GM12878 (cell line): Measurements from ENCODE around the gene CACNG4. TPM values are rescaled to one million over a fixed set of nuclear protein-coding genes. Genes with fewer than 3 reads are reported as not detected.

Experiments
- ATAC-seq: fragments of 200-7000 bp; cut with Tn5 transposase; 3 replicates; pipeline ENCODE4 v1.9.1; 2020; ENCODE audit warnings: mild to moderate bottlenecking, moderate library complexity
- BruUV-seq: library from RNA; stranded (reverse); fragments of 400-500 nt; replicated peaks from 2 replicates; lab custom pipeline; 2021; lab: Mats Ljungman, UMichigan
- CTCF ChIA-PET: fragments of 300-600 bp; sonication (Branson Sonifier 250); formaldehyde crosslinking; extraction: SDS; loops from one replicate; lab custom pipeline; 2021; ENCODE audit warnings: inconsistent platforms; lab: Yijun Ruan, JAX
- POLR2A ChIA-PET: fragments of 350-600 bp; formaldehyde crosslinking; extraction: SDS; loops from one replicate; lab custom pipeline; 2021; ENCODE audit warnings: inconsistent platforms; lab: Charles Lee
- RAD21 ChIA-PET: fragments of 300-600 bp; sonication (Branson Sonifier 250); formaldehyde crosslinking; loops from one replicate; lab custom pipeline; 2023; ENCODE audit warnings: antibody characterized with exemption; ENCODE audit not compliant: unreplicated experiment; lab: Charles Lee
- SMC1A ChIA-PET: fragments of 300-600 bp; sonication (Branson Sonifier 250); formaldehyde crosslinking; loops from one replicate; lab custom pipeline; 2023; ENCODE audit not compliant: unreplicated experiment, uncharacterized antibody; lab: Charles Lee
- DNase-seq: peaks from one replicate; pipeline ENCODE4 v3.0.0-alpha.2; 2011; ENCODE audit warnings: low read depth, low spot score
- FAIRE-seq: peaks from 3 replicates; lab custom pipeline; 2011; peaks lifted over from hg19 to GRCh38; lab: Jason Lieb, UNC
- H2AFZ ChIP-seq: 2 replicates; pipeline ENCODE4 v1.6.0; 2011; ENCODE audit warnings: low read depth, low read length, control low read depth; ENCODE audit not compliant: control insufficient read depth
- H3K27ac ChIP-seq: 2 replicates; pipeline ENCODE4 v1.5.1; 2011; ENCODE audit warnings: control low read depth; ENCODE audit not compliant: control insufficient read depth, insufficient read depth
- H3K27me3 ChIP-seq, 2 experiments: replicated peaks in 1 of 2; 2 replicates each; pipeline versions ENCODE4 v1.6.0 to v1.6.1; 2011; ENCODE audit warnings: low read length in 1 of 2; ENCODE audit not compliant: control insufficient read depth in 2 of 2, insufficient read depth in 2 of 2
- H3K36me3 ChIP-seq, 2 experiments: 2 replicates each; pipeline ENCODE4 v1.5.1; 2011; ENCODE audit warnings: low read length in 1 of 2; ENCODE audit not compliant: control insufficient read depth in 2 of 2, insufficient read depth in 2 of 2
- H3K4me1 ChIP-seq: 2 replicates; pipeline ENCODE4 v1.6.1; 2011; ENCODE audit warnings: mild to moderate bottlenecking, low read length, moderate library complexity, mixed read lengths; ENCODE audit not compliant: control insufficient read depth, insufficient read depth
- H3K4me2 ChIP-seq: 2 replicates; pipeline ENCODE4 v1.6.0; 2011; ENCODE audit warnings: control low read depth; ENCODE audit not compliant: control insufficient read depth, insufficient read depth
- H3K4me3 ChIP-seq: fragments of 200-600 bp; sonication (generic); 2 replicates; pipeline ENCODE4 v1.5.1; 2016
- H3K79me2 ChIP-seq: 2 replicates; pipeline ENCODE4 v1.6.0; 2011; ENCODE audit warnings: low read length; ENCODE audit not compliant: control insufficient read depth, insufficient read depth
- H3K9ac ChIP-seq: 2 replicates; pipeline ENCODE4 v1.8.0; 2011; ENCODE audit warnings: low read length, control low read depth, mixed read lengths; ENCODE audit not compliant: control insufficient read depth, insufficient read depth
- H3K9me3 ChIP-seq: replicated peaks from 3 replicates; pipeline ENCODE4 v1.5.1; 2011; ENCODE audit warnings: mild to moderate bottlenecking, low read length; ENCODE audit not compliant: control insufficient read depth, insufficient read depth
- H4K20me1 ChIP-seq: 2 replicates; pipeline ENCODE4 v1.6.0; 2011; ENCODE audit not compliant: control insufficient read depth, insufficient read depth
- CBX3 ChIP-seq: fragments of 200-600 bp; sonication (generic); IDR thresholded peaks from 2 replicates; pipeline ENCODE4 v1.6.1; 2016; ENCODE audit warnings: low read depth, borderline replicate concordance
- CHD4 ChIP-seq: fragments of 200-600 bp; sonication (generic); IDR thresholded peaks from 2 replicates; pipeline ENCODE4 v1.6.1; 2016; ENCODE audit warnings: mild to moderate bottlenecking
- CREM ChIP-seq: IDR thresholded peaks from 2 replicates; pipeline ENCODE4 v1.6.1; 2014; ENCODE audit warnings: antibody characterized with exemption, low read depth
- E4F1 ChIP-seq: fragments of 450-650 bp; IDR thresholded peaks from 2 replicates; pipeline ENCODE4 v1.6.1; 2018; ENCODE audit warnings: borderline replicate concordance, mild to moderate bottlenecking; ENCODE audit not compliant: partially characterized antibody
- MEF2B ChIP-seq: fragments of 450-650 bp; IDR thresholded peaks from 2 replicates; pipeline ENCODE4 v1.6.1; 2018; ENCODE audit warnings: mild to moderate bottlenecking, moderate library complexity; ENCODE audit not compliant: partially characterized antibody, poor library complexity, severe bottlenecking
- NBN ChIP-seq: fragments of 450-650 bp; IDR thresholded peaks from 2 replicates; pipeline ENCODE4 v1.6.1; 2016
- NFIC ChIP-seq: IDR thresholded peaks from 2 replicates; pipeline ENCODE4 v1.6.1; 2012; ENCODE audit warnings: low read depth, mild to moderate bottlenecking, inconsistent platforms, low read length, moderate library complexity
- NR2C2 ChIP-seq: IDR thresholded peaks from 2 replicates; pipeline ENCODE4 v1.6.1; 2011; ENCODE audit warnings: borderline replicate concordance, low read depth; ENCODE audit not compliant: control insufficient read depth, insufficient read length
- POLR2AphosphoS5 ChIP-seq: IDR thresholded peaks from 2 replicates; pipeline ENCODE4 v1.6.1; 2011; ENCODE audit warnings: mild to moderate bottlenecking, low read length, inconsistent platforms
- RBBP5 ChIP-seq: fragments of 200-600 bp; sonication (generic); conservative IDR thresholded peaks from 2 replicates; pipeline ENCODE4 v1.6.1; 2016
- SMARCA5 ChIP-seq: fragments of 450-650 bp; IDR thresholded peaks from 2 replicates; pipeline ENCODE4 v1.6.1; 2017; ENCODE audit warnings: mild to moderate bottlenecking
- STAT1 ChIP-seq: fragments of 450-650 bp; conservative IDR thresholded peaks from 2 replicates; pipeline ENCODE4 v1.6.1; 2014; ENCODE audit warnings: antibody characterized with exemption, mild to moderate bottlenecking
- TBL1XR1 ChIP-seq: IDR thresholded peaks from 2 replicates; pipeline ENCODE4 v1.6.1; 2012; ENCODE audit warnings: low read depth, low read length, improper control_type of control experiment
- WRNIP1 ChIP-seq: IDR thresholded peaks from 2 replicates; pipeline ENCODE4 v1.6.1; 2011; ENCODE audit warnings: low read depth, low read length, improper control_type of control experiment, borderline replicate concordance
- ZNF217 ChIP-seq: fragments of 450-650 bp; IDR thresholded peaks from 2 replicates; pipeline ENCODE4 v1.6.1; 2017; ENCODE audit warnings: antibody characterized with exemption, mild to moderate bottlenecking
- WGBS: methylation state at CpG from one replicate; pipeline ENCODE4 v1.1.6; 2016; ENCODE audit warnings: low lambda C conversion rate; ENCODE audit not compliant: insufficient replicate concordance, insufficient coverage; ENCODE audit errors: missing lambda C conversion rate; 5-methylcytosine and 5-hydroxymethylcytosine counted together
- in situ Hi-C: fragments of 300-500 bp; cut with MboI; formaldehyde crosslinking; loops from 9 replicates; pipeline ENCODE4 v1.14.3; 2018; ENCODE audit warnings: mixed read lengths
- intact Hi-C: fragments of 100-400 bp; cut with micrococcal nuclease; formaldehyde crosslinking; loops from one replicate; pipeline ENCODE4 v1.14.2; 2022; ENCODE audit not compliant: unreplicated experiment
- polyA plus RNA-seq, 11 experiments: library from polyadenylated mRNA; depleted of rRNA in 4 of 11; unstranded in 6 of 11; stranded (reverse) in 5 of 11; fragments of >200 nt; fragmentation: Nextera tagmentation in 4 of 11; fragmentation: Illumina TruSeq in 1 of 11; extraction: Ambion mirVana in 4 of 11; extraction: Trizol in 1 of 11; gene quantifications; 1 replicate in 1 of 11; 2 replicates in 10 of 11; pipeline versions ENCODE4 v1.2.1 to v1.2.3, GENCODE V29; 2011 to 2016; ENCODE audit warnings: inconsistent platforms in 2 of 11, missing spikeins in 2 of 11, low read depth in 1 of 11
- total RNA-seq, 4 experiments: library from RNA; depleted of rRNA in 3 of 4; stranded (reverse); fragments of >200 nt in 3 of 4; fragmentation: Illumina TruSeq in 1 of 4; extraction: Trizol in 1 of 4; gene quantifications; 2 replicates each; pipeline versions ENCODE4 v1.2.1 to v1.2.3, GENCODE V29; 2013 to 2021
- TF ChIP-seq, protein P1 (sequence below): IDR thresholded peaks from 2 replicates; pipeline ENCODE4 v1.6.1; 2011; ENCODE audit warnings: low read depth, low read length, improper control_type of control experiment, borderline replicate concordance
- TF ChIP-seq, protein P2 (sequence below): fragments of 450-650 bp; formaldehyde crosslinking; IDR thresholded peaks from 2 replicates; pipeline ENCODE4 v1.4.0; 2020; ENCODE audit warnings: mild to moderate bottlenecking, moderate library complexity

CACNG4 gene
- total and polyA plus RNA-seq, 10 of the 15 experiments (the other 5 are each of a cell fraction or from before 2014, with no cell fraction given) = 0.08 TPM; not detected in 8

- no TSS peak for BruUV-seq
- ChIA-PET SMC1A (no interaction called here), CTCF (no interaction called here), RAD21 (interaction anchor here (1.6 kb wide), 1 partner anchor 59 kb away, joined by 4 read pairs; no protein-coding TSS in a partner anchor), POLR2A (no interaction called here)
- 56% methylated on average over 14 of the region's 16 CpGs for WGBS
- no peak for ATAC-seq
- no peak overlapping the region for H3K9ac ChIP-seq
- H3K4me1 ChIP-seq = no peaks in the 10 kb centered on the region
- TF ChIP-seq NFIC = no peak
- no peak for TF ChIP-seq SMARCA5
- no peak for TF ChIP-seq WRNIP1
- TF ChIP-seq CREM = no peak
- no peak for TF ChIP-seq NR2C2
- TF ChIP-seq, protein P1, sequence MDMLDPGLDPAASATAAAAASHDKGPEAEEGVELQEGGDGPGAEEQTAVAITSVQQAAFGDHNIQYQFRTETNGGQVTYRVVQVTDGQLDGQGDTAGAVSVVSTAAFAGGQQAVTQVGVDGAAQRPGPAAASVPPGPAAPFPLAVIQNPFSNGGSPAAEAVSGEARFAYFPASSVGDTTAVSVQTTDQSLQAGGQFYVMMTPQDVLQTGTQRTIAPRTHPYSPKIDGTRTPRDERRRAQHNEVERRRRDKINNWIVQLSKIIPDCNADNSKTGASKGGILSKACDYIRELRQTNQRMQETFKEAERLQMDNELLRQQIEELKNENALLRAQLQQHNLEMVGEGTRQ = no peak
- no peak for TF ChIP-seq STAT1
- no peak for TF ChIP-seq CBX3
- TF ChIP-seq, protein P2, sequence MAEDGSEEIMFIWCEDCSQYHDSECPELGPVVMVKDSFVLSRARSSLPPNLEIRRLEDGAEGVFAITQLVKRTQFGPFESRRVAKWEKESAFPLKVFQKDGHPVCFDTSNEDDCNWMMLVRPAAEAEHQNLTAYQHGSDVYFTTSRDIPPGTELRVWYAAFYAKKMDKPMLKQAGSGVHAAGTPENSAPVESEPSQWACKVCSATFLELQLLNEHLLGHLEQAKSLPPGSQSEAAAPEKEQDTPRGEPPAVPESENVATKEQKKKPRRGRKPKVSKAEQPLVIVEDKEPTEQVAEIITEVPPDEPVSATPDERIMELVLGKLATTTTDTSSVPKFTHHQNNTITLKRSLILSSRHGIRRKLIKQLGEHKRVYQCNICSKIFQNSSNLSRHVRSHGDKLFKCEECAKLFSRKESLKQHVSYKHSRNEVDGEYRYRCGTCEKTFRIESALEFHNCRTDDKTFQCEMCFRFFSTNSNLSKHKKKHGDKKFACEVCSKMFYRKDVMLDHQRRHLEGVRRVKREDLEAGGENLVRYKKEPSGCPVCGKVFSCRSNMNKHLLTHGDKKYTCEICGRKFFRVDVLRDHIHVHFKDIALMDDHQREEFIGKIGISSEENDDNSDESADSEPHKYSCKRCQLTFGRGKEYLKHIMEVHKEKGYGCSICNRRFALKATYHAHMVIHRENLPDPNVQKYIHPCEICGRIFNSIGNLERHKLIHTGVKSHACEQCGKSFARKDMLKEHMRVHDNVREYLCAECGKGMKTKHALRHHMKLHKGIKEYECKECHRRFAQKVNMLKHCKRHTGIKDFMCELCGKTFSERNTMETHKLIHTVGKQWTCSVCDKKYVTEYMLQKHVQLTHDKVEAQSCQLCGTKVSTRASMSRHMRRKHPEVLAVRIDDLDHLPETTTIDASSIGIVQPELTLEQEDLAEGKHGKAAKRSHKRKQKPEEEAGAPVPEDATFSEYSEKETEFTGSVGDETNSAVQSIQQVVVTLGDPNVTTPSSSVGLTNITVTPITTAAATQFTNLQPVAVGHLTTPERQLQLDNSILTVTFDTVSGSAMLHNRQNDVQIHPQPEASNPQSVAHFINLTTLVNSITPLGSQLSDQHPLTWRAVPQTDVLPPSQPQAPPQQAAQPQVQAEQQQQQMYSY (CRISPR knock-in tag) = no peak
- no peak for TF ChIP-seq ZNF217
- no peak for TF ChIP-seq NBN
- no peak for TF ChIP-seq TBL1XR1
- TF ChIP-seq POLR2AphosphoS5 = no peak
- no peak for TF ChIP-seq RBBP5
- no peak for TF ChIP-seq E4F1
- TF ChIP-seq CHD4 = no peak
- TF ChIP-seq MEF2B = no peak
- H3K79me2 ChIP-seq = no peaks in the 10 kb centered on the region
- no peak overlapping the region for H3K27ac ChIP-seq
- no peaks in the 10 kb centered on the region for H4K20me1 ChIP-seq
- intact Hi-C loops (no loop called here), in situ Hi-C loops (no loop called here)
- H3K27me3 ChIP-seq = no peaks in the 10 kb centered on the region
- no peaks in the 10 kb centered on the region for H3K9me3 ChIP-seq
- no peak overlapping the region for H2AFZ ChIP-seq
- no peak for FAIRE-seq
- H3K4me3 ChIP-seq = no peak overlapping the region
- DNase-seq = no peak
- no peak overlapping the region for H3K4me2 ChIP-seq
- no peaks in the 10 kb centered on the region for H3K36me3 ChIP-seq
Measured at GRCh38 chr17:67021743-67022450, 57.4 kb downstream of the CACNG4 start.
